ENCODE data around the gene PPP1R8.
"Not testable (repeated sequence)": the region's sequence is repeated elsewhere in the genome, so short reads cannot be mapped to it uniquely, and the experiment has no call there.

PPP1R8 gene

DNA sequence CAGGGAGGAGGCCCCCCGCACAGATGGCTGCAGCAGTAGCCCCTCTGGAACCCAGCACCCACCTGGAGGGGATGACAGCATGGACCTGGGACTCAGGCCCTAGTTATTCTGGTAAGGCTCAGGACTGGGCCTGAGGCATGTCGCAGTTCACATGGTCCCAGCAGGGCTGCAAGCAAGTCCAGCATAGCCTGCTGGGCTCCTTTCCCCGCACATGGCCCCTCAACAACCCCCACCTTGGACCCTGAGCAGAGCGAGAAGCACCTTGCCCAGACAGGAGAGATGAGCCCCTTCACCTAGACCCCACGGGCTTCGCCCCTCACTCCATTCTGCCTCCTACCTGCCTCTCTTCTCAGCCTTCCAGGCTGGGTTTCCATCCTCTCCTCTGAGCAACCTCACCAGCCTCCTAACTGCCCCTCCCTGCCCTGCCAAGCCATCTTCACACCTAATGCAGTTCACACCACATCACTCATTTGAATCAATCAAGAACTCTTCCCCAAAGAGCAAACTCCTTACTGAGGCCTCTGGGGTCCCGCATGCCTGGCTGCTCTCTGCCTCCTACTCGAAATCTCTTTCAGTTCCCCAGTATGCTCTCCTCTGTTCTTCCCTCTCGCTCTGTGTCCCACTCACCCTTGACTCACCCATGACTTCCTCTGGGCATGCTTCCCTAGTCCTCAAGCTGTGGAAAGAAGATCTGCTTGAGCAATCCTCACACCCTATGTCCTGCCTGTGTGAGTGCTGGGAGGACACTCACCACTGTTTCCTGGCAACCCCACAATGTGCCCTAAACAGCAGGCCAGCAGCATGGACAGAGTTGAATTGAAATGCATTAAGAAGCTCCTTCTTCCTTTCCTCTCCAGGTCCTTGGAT lies 32.3 kb downstream of the PPP1R8 start:
- Histone ChIP-seq H3K27ac (no peak overlapping the region), H3K4me3 (no peak overlapping the region), H3K9me3 (ENCODE audit: low read depth, low read length) (no peaks in the 10 kb centered on the region), H3K36me3 (ENCODE audit: insufficient read depth, low read length) (no peaks in the 10 kb centered on the region), H3K9ac (ENCODE audit: insufficient read length) (no peak overlapping the region)
- no peak for TF ChIP-seq FOXP2 (optimal IDR thresholded peaks at IDR 0.05; ENCODE audit: control extremely low read depth, extremely low read length, insufficient read depth)
- no peak for TF ChIP-seq POLR2AphosphoS5 (IDR thresholded peaks at IDR 0.05; ENCODE audit: borderline replicate concordance, low read depth, low read length)
- no peak for TF ChIP-seq EZH2 (IDR thresholded peaks at IDR 0.05)
- no peak for DNase-seq (ENCODE audit: low read depth, low spot score)

DNA sequence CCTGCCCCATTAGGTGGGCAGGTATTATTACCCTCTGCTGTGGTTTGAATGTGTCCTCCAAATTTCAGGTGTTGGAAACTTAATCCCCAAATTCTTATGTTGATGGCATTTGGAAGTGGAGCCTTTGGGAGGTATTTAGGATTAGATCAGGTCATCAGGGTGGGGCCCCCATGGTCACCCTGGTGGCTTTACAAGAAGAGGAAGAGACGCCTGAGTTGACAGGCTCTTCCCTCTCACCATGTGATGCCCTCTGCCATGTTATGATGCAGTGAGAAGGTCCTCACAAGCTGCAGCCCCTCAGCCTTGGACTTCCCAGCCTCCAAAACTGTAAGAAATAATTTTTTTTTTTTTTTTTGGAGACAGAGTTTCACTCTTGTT lies 32.9 kb downstream of the PPP1R8 start:
- TF ChIP-seq POLR2AphosphoS5 (IDR thresholded peaks at IDR 0.05; ENCODE audit: borderline replicate concordance, low read depth, low read length), result no peak
- TF ChIP-seq EZH2 (IDR thresholded peaks at IDR 0.05), result no peak
- TF ChIP-seq FOXP2 (optimal IDR thresholded peaks at IDR 0.05; ENCODE audit: control extremely low read depth, extremely low read length, insufficient read depth), result no peak
- H3K9me3 ChIP-seq (ENCODE audit: low read depth, low read length), result no peaks in the 10 kb centered on the region
- no peak overlapping the region for H3K4me3 ChIP-seq
- H3K9ac ChIP-seq (ENCODE audit: insufficient read length), result no peak overlapping the region
- H3K36me3 ChIP-seq (ENCODE audit: insufficient read depth, low read length), result no peaks in the 10 kb centered on the region
- no peak for DNase-seq (ENCODE audit: low read depth, low spot score)
- no peak overlapping the region for H3K27ac ChIP-seq

DNA sequence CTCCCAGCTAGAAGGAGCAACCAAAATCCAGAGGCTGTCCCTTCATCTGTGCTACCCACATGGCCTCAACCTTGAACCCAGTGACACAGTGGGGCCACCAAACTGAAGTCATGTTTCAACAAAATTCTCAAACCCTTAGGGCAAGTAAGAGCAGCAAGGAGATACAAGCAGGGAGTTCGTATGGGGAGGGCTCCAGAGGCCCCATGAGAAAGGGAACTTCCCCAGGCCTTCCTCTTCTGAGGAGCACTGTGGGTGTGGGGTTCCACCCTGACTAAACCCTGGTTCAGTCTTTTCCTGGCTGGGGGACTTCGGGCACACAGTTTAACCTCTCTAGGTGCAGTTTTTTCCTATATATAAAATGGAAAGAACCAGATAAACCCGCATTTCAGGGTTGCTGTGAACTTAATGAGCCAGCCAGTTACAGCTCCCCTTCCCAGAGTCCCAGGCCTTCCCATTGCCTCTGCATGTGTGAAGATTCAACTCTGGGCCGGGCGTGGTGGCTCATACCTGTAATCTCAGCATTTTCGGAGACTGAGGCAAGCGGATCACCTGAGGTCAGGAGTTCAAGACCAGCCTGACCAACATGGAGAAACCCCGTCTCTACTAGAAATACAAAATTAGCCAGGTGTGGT lies 33.8 kb downstream of the PPP1R8 start:
- no peak for DNase-seq (ENCODE audit: low read depth, low spot score)
- Histone ChIP-seq H3K4me3 (no peak overlapping the region), H3K27ac (no peak overlapping the region), H3K9ac (ENCODE audit: insufficient read length) (no peak overlapping the region), H3K36me3 (ENCODE audit: insufficient read depth, low read length) (no peaks in the 10 kb centered on the region), H3K9me3 (ENCODE audit: low read depth, low read length) (no peaks in the 10 kb centered on the region)
- no peak for TF ChIP-seq FOXP2 (optimal IDR thresholded peaks at IDR 0.05; ENCODE audit: control extremely low read depth, extremely low read length, insufficient read depth)
- no peak for TF ChIP-seq EZH2 (IDR thresholded peaks at IDR 0.05)
- no peak for TF ChIP-seq POLR2AphosphoS5 (IDR thresholded peaks at IDR 0.05; ENCODE audit: borderline replicate concordance, low read depth, low read length)

DNA sequence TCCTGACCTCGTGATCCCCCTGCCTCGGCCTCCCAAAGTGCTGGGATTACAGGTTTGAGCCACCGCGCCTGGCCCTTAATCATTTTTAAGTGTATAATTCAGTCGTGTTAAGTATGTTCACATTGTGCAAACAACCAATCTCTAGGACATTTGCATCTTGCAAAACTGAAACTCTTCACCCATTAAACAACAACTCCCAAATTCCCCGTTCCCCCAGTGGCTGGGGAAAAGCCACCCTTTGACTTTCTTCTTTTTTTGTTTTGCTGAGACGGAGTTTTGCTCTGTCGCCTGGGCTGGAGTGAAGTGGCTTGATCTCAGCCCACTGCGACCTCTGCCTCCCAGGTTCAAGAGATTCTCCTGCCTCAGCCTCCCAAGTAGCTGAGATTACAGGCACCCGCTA lies 35.2 kb downstream of the PPP1R8 start:
- TF ChIP-seq POLR2AphosphoS5 (IDR thresholded peaks at IDR 0.05; ENCODE audit: borderline replicate concordance, low read depth, low read length) (no peak), EZH2 (IDR thresholded peaks at IDR 0.05) (no peak), FOXP2 (optimal IDR thresholded peaks at IDR 0.05; ENCODE audit: control extremely low read depth, extremely low read length, insufficient read depth) (no peak)
- no peaks in the 10 kb centered on the region for H3K9me3 ChIP-seq (ENCODE audit: low read depth, low read length)
- H3K27ac ChIP-seq, result no peak overlapping the region
- no peaks in the 10 kb centered on the region for H3K36me3 ChIP-seq (ENCODE audit: insufficient read depth, low read length)
- no peak for DNase-seq (ENCODE audit: low read depth, low spot score)
- H3K4me3 ChIP-seq, result no peak overlapping the region
- no peak overlapping the region for H3K9ac ChIP-seq (ENCODE audit: insufficient read length)

DNA sequence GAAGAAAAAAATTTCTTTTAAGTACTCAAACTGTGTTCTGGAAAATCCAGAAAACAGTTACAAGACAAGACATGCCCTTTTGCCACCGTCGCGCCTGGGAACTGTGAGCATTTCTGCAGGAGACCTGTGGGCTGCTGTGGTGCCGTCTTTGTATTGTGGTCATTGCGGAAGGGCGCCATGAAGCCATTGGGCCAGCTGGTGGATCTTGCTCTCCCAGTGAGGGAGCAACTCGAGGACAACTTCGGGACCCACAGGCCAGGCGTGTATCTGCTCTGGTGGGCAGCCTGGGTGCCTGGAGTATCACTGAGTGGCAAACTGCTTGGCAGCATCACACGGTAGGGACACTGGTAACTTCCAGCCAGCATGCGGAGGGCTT lies 38.0 kb downstream of the PPP1R8 start:
- TF ChIP-seq FOXP2 (optimal IDR thresholded peaks at IDR 0.05; ENCODE audit: control extremely low read depth, extremely low read length, insufficient read depth) (no peak), POLR2AphosphoS5 (IDR thresholded peaks at IDR 0.05; ENCODE audit: borderline replicate concordance, low read depth, low read length) (no peak), EZH2 (IDR thresholded peaks at IDR 0.05) (no peak)
- no peaks in the 10 kb centered on the region for H3K36me3 ChIP-seq (ENCODE audit: insufficient read depth, low read length)
- H3K9me3 ChIP-seq (ENCODE audit: low read depth, low read length), result no peaks in the 10 kb centered on the region
- H3K27ac ChIP-seq, result no peak overlapping the region
- no peak overlapping the region for H3K9ac ChIP-seq (ENCODE audit: insufficient read length)
- H3K4me3 ChIP-seq, result no peak overlapping the region
- DNase-seq (ENCODE audit: low read depth, low spot score), result no peak

GRCh38 chr1:27868932-27869718 lies 38.5 kb downstream of the PPP1R8 start:
- DNase-seq (ENCODE audit: low read depth, low spot score), result no peak
- no peak overlapping the region for H3K9ac ChIP-seq (ENCODE audit: insufficient read length)
- H3K9me3 ChIP-seq (ENCODE audit: low read depth, low read length), result no peaks in the 10 kb centered on the region
- H3K27ac ChIP-seq, result no peak overlapping the region
- H3K36me3 ChIP-seq (ENCODE audit: insufficient read depth, low read length), result no peaks in the 10 kb centered on the region
- no peak overlapping the region for H3K4me3 ChIP-seq
- TF ChIP-seq FOXP2 (optimal IDR thresholded peaks at IDR 0.05; ENCODE audit: control extremely low read depth, extremely low read length, insufficient read depth) (no peak), EZH2 (IDR thresholded peaks at IDR 0.05) (no peak), POLR2AphosphoS5 (IDR thresholded peaks at IDR 0.05; ENCODE audit: borderline replicate concordance, low read depth, low read length) (no peak)

DNA sequence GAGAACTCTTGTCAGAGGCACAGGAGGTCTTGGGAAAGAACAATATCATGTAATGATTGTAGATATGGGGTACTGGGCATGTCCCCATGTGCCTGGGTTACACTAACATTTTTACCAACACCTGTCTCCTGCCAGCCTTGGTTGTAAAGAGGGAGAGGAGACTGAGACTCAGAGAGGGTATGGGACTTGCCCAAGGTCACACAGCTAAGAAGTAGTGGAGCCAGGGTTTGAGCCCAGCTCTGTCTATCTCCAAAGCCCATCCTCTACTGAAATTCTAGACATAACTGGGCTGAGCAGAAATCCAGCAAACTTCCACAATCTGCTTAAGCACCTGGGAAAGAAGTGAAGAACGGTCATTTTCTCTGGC lies 39.1 kb downstream of the PPP1R8 start:
- Histone ChIP-seq H3K27ac (no peak overlapping the region), H3K9me3 (ENCODE audit: low read depth, low read length) (no peaks in the 10 kb centered on the region), H3K36me3 (ENCODE audit: insufficient read depth, low read length) (no peaks in the 10 kb centered on the region), H3K4me3 (no peak overlapping the region), H3K9ac (ENCODE audit: insufficient read length) (no peak overlapping the region)
- DNase-seq (ENCODE audit: low read depth, low spot score), result no peak
- no peak for TF ChIP-seq POLR2AphosphoS5 (IDR thresholded peaks at IDR 0.05; ENCODE audit: borderline replicate concordance, low read depth, low read length)
- TF ChIP-seq EZH2 (IDR thresholded peaks at IDR 0.05), result no peak
- no peak for TF ChIP-seq FOXP2 (optimal IDR thresholded peaks at IDR 0.05; ENCODE audit: control extremely low read depth, extremely low read length, insufficient read depth)

DNA sequence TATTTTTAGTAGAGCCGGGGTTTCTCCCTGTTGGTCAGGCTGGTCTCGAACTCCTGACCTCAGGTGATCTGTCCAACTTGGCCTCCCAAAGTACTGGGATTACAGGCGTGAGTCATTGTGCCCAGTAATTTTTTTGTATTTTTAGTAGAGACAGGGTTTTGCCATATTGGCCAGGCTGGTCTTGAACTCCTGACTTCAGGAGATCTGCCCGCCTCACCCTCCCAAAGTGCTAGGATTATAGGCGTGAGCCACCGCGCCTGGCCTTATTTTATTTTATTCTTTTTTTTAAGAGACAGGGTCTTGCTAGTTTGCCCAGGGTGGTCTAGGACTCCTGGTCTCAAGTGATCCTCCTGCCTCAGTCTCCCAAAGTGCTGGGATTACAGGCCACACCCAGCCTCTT lies 40.5 kb downstream of the PPP1R8 start:
- not testable (repeated sequence) for H3K9ac ChIP-seq (ENCODE audit: insufficient read length); DNase-seq (ENCODE audit: low read depth, low spot score); H3K4me3 ChIP-seq; H3K36me3 ChIP-seq (ENCODE audit: insufficient read depth, low read length); H3K9me3 ChIP-seq (ENCODE audit: low read depth, low read length); H3K27ac ChIP-seq

Data from SK-N-MC (cell line).